K562 (cell line): ENCODE data around the gene DBH. TPM values are rescaled to one million over a fixed set of nuclear protein-coding genes. Genes with fewer than 3 reads are reported as not detected.

Experiments used
- ATAC-seq: fragments of 200-7000 bp; cut with Tn5 transposase; 3 replicates; pipeline ENCODE4 v1.9.1; 2020; ENCODE audit warnings: moderate library complexity
- BruUV-seq: library from RNA; stranded (reverse); fragments of 400-500 nt; replicated peaks from 2 replicates; lab custom pipeline; 2021; lab: Mats Ljungman, UMichigan
- CTCF ChIA-PET: fragments of 300-600 bp; formaldehyde crosslinking; extraction: SDS; loops from one replicate; lab custom pipeline; 2021; ENCODE audit warnings: low intra/inter-chr PET ratio; lab: Yijun Ruan, JAX
- POLR2A ChIA-PET: fragments of 300-600, 350-650 bp; sonication (Branson Sonifier 250); formaldehyde crosslinking; extraction: SDS; loops from one replicate; lab custom pipeline; 2021; ENCODE audit warnings: antibody characterized with exemption, inconsistent platforms; lab: Yijun Ruan, JAX
- DNase-seq, 4 experiments: peaks; one replicate each; pipeline versions ENCODE4 v3.0.0 to v3.0.0-alpha.2; 2011 to 2018; ENCODE audit warnings: low spot score in 3 of 4, mixed read lengths in 3 of 4; ENCODE audit errors: extremely low read depth in 1 of 4
- FAIRE-seq: peaks from 2 replicates; lab custom pipeline; 2011; peaks lifted over from hg19 to GRCh38; lab: Jason Lieb, UNC
- H2AFZ ChIP-seq: 2 replicates; pipeline ENCODE4 v1.6.0; 2011; ENCODE audit warnings: low read depth, low read length, control low read depth, inconsistent platforms
- H3K27ac ChIP-seq: fragments of 200-600 bp; 3 replicates; pipeline ENCODE4 v1.8.0; 2011; ENCODE audit warnings: low read depth, mild to moderate bottlenecking, control low read depth, inconsistent platforms, low read length, moderate library complexity, mixed read lengths; ENCODE audit errors: extremely low read depth
- H3K27me3 ChIP-seq, 2 experiments: fragments of 300-600 bp in 1 of 2; 2 replicates in 1 of 2; 3 replicates in 1 of 2; pipeline versions ENCODE4 v1.6.0 to v1.8.0; 2011; ENCODE audit warnings: inconsistent platforms in 2 of 2, low read length in 2 of 2, mild to moderate bottlenecking in 1 of 2, mixed read lengths in 1 of 2, moderate library complexity in 1 of 2; ENCODE audit not compliant: control insufficient read depth in 2 of 2, insufficient read depth in 2 of 2
- H3K36me3 ChIP-seq: fragments of 300-600 bp; 3 replicates; pipeline ENCODE4 v1.8.0; 2011; ENCODE audit warnings: mild to moderate bottlenecking, low read length, inconsistent platforms; ENCODE audit not compliant: control insufficient read depth, insufficient read depth
- H3K4me1 ChIP-seq, 2 experiments: fragments of 200-600 bp in 1 of 2; replicated peaks in 1 of 2; 2 replicates in 1 of 2; 3 replicates in 1 of 2; pipeline versions ENCODE4 v1.5.1 to v1.8.0; 2011; ENCODE audit warnings: inconsistent platforms in 2 of 2, low read length in 2 of 2, mild to moderate bottlenecking in 1 of 2, mixed read lengths in 1 of 2, moderate library complexity in 1 of 2; ENCODE audit not compliant: control insufficient read depth in 2 of 2, insufficient read depth in 2 of 2
- H3K4me2 ChIP-seq: 2 replicates; pipeline ENCODE4 v1.6.1; 2011; ENCODE audit warnings: low read length, control low read depth, inconsistent platforms, mixed read lengths; ENCODE audit not compliant: insufficient read depth
- H3K4me3 ChIP-seq: fragments of 200-600 bp; sonication (generic), shearing (Covaris generic); 2 replicates; pipeline ENCODE4 v1.5.1; 2016; ENCODE audit warnings: control low read depth, inconsistent platforms
- H3K79me2 ChIP-seq: fragments of 200-600 bp; 3 replicates; pipeline ENCODE4 v1.8.0; 2011; ENCODE audit warnings: low read length, inconsistent platforms; ENCODE audit not compliant: control insufficient read depth, insufficient read depth
- H3K9ac ChIP-seq, 2 experiments: 2 replicates each; pipeline versions ENCODE4 v1.6.0 to v1.6.1; 2011; ENCODE audit warnings: low read depth in 2 of 2, low read length in 2 of 2, control low read depth in 1 of 2, inconsistent platforms in 1 of 2, mild to moderate bottlenecking in 1 of 2, mixed read lengths in 1 of 2; ENCODE audit not compliant: insufficient read depth in 1 of 2
- H3K9me1 ChIP-seq: one replicate; pipeline ENCODE4 v1.6.0; 2011; ENCODE audit warnings: inconsistent platforms, mild to moderate bottlenecking, low read length, moderate library complexity; ENCODE audit not compliant: control insufficient read depth, insufficient read depth
- H3K9me3 ChIP-seq: replicated peaks from 2 replicates; pipeline ENCODE4 v1.5.1; 2011; ENCODE audit warnings: low read depth, low read length, inconsistent platforms; ENCODE audit not compliant: control insufficient read depth, insufficient read depth
- H4K20me1 ChIP-seq: replicated peaks from 2 replicates; pipeline ENCODE4 v1.6.1; 2011; ENCODE audit warnings: low read length, inconsistent platforms, mixed read lengths; ENCODE audit not compliant: control insufficient read depth, insufficient read depth
- DDX20 ChIP-seq: fragments of 450-650 bp; IDR thresholded peaks from 2 replicates; pipeline ENCODE4 v1.6.1; 2016; ENCODE audit warnings: missing genetic modification characterization, low read depth, mild to moderate bottlenecking, missing compliant biosample characterization, moderate library complexity
- FOXM1 ChIP-seq, 2 experiments: fragments of 450-650 bp in 1 of 2; sonication (generic) in 1 of 2; formaldehyde crosslinking in 1 of 2; IDR thresholded peaks; 2 replicates each; pipeline versions ENCODE4 v1.6.1 to v1.9.0; 2017 to 2022; ENCODE audit warnings: low read depth in 2 of 2, mild to moderate bottlenecking in 2 of 2, missing genetic modification reagents in 1 of 2, moderate library complexity in 1 of 2
- HDAC1 ChIP-seq, 2 experiments: fragments of 450-650 bp; IDR thresholded peaks; 2 replicates each; pipeline ENCODE4 v1.6.1; 2016 to 2017; ENCODE audit warnings: inconsistent platforms in 1 of 2, mild to moderate bottlenecking in 1 of 2, moderate library complexity in 1 of 2
- KLF1 ChIP-seq: fragments of 450-650 bp; IDR thresholded peaks from 2 replicates; pipeline ENCODE4 v1.6.1; 2016; ENCODE audit warnings: missing genetic modification characterization, missing compliant biosample characterization
- ZNF121 ChIP-seq: sonication (generic); formaldehyde crosslinking; conservative IDR thresholded peaks from 2 replicates; pipeline ENCODE4 v1.8.0; 2022; ENCODE audit warnings: missing genetic modification reagents
- WGBS: fragments of 100-300 bp; shearing (Covaris generic); methylation state at CpG from one replicate; pipeline ENCODE4 v1.1.6; 2016; ENCODE audit warnings: low coverage, mixed read lengths; ENCODE audit not compliant: insufficient coverage; ENCODE audit errors: missing lambda C conversion rate; 5-methylcytosine and 5-hydroxymethylcytosine counted together
- in situ Hi-C: fragments of 300-500 bp; cut with MboI; formaldehyde crosslinking; loops from 4 replicates; pipeline ENCODE4 v1.15.0; 2018; ENCODE audit warnings: inconsistent platforms, mixed read lengths
- intact Hi-C: fragments of 100-400 bp; cut with micrococcal nuclease; formaldehyde crosslinking; loops from 2 replicates; pipeline ENCODE4 v1.14.2; 2022
- polyA plus RNA-seq, 8 experiments: library from polyadenylated mRNA; depleted of rRNA in 4 of 8; stranded (reverse) in 5 of 8; unstranded in 3 of 8; fragments of >200 nt; fragmentation: Nextera tagmentation in 2 of 8; fragmentation: Illumina TruSeq in 1 of 8; extraction: Ambion mirVana in 2 of 8; extraction: Trizol in 1 of 8; gene quantifications; 2 replicates each; pipeline versions ENCODE4 v1.2.1 to v1.2.3, GENCODE V29; 2011 to 2014; ENCODE audit warnings: inconsistent platforms in 1 of 8, missing spikeins in 1 of 8
- total RNA-seq, 7 experiments: library from RNA; depleted of rRNA in 6 of 7; stranded (reverse); fragments of >200 nt in 6 of 7; fragmentation: Illumina TruSeq in 2 of 7; extraction: Trizol in 2 of 7; gene quantifications; 2 replicates each; pipeline versions ENCODE4 v1.2.1 to v1.2.3, GENCODE V29; 2011 to 2021; ENCODE audit warnings: low replicate concordance in 1 of 7
- TF ChIP-seq, protein P1 (sequence below): IDR thresholded peaks from 2 replicates; pipeline ENCODE4 v1.6.1; 2014; ENCODE audit warnings: antibody characterized with exemption
- TF ChIP-seq, protein P2 (sequence below): fragments of 450-650 bp; conservative IDR thresholded peaks from 2 replicates; pipeline ENCODE4 v1.6.1; 2016; ENCODE audit warnings: missing genetic modification characterization, low read depth, mild to moderate bottlenecking, control low read depth, missing compliant biosample characterization

The DBH gene
- total and polyA plus RNA-seq, 9 of the 15 experiments (the other 6 are each of a cell fraction or from before 2014, with no cell fraction given) = not detected

DNA sequence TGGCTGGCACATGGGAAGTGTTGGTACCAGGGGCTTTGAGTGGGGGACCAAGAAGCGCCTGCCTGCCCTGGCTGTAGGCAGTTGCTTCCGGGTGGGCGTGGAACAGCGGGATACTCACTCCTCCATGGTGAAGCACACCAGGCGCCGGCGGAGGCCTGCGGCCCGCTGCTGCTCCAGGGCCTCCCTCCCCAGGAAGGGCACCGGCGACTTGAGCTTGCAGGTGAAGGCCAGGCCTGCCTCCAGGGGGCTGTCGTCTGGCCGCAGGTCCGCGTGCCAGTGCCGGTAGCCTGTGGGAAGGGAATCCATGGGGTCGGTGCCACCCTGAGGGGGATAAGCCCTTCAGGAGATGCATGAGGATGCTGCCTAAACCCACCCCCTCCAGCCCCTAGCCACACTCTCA, 34.3 kb downstream of the DBH start:
- Histone ChIP-seq H3K4me3 (no peak overlapping the region), H3K9ac (no peak overlapping the region), H3K9me3 (no peaks in the 10 kb centered on the region), H3K36me3 (no peaks in the 10 kb centered on the region), H3K4me1 (no peaks in the 10 kb centered on the region; a peak in 1 of 5 replicates), H3K79me2 (no peaks in the 10 kb centered on the region), H3K27me3 (peaks cover 25 to 58% of the 10 kb centered on the region in 2 experiments; a peak in 4 of 5 replicates), H4K20me1 (peaks cover 6% of the 10 kb centered on the region; the same call in 1 of the 2 replicates), H3K27ac (no peak overlapping the region), H3K9me1 (no peaks in the 10 kb centered on the region), H2AFZ (no peak overlapping the region), H3K4me2 (no peak overlapping the region)
- ChIA-PET POLR2A (interaction anchor here (1.0 kb wide), 1 partner anchor 10 kb away, joined by 5 read pairs; no protein-coding TSS in a partner anchor), CTCF (no interaction called here)
- WGBS = 4% methylated on average over 15 of the region's 17 CpGs
- FAIRE-seq = no peak
- BruUV-seq = no TSS peak
- DNase-seq = no peak
- TF ChIP-seq KLF1 (tag) = no peak
- TF ChIP-seq, protein P1, sequence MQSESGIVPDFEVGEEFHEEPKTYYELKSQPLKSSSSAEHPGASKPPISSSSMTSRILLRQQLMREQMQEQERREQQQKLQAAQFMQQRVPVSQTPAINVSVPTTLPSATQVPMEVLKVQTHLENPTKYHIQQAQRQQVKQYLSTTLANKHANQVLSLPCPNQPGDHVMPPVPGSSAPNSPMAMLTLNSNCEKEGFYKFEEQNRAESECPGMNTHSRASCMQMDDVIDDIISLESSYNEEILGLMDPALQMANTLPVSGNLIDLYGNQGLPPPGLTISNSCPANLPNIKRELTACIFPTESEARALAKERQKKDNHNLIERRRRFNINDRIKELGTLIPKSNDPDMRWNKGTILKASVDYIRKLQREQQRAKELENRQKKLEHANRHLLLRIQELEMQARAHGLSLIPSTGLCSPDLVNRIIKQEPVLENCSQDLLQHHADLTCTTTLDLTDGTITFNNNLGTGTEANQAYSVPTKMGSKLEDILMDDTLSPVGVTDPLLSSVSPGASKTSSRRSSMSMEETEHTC = no peak
- no peak for TF ChIP-seq ZNF121 (CRISPR knock-in tag)
- TF ChIP-seq, protein P2, sequence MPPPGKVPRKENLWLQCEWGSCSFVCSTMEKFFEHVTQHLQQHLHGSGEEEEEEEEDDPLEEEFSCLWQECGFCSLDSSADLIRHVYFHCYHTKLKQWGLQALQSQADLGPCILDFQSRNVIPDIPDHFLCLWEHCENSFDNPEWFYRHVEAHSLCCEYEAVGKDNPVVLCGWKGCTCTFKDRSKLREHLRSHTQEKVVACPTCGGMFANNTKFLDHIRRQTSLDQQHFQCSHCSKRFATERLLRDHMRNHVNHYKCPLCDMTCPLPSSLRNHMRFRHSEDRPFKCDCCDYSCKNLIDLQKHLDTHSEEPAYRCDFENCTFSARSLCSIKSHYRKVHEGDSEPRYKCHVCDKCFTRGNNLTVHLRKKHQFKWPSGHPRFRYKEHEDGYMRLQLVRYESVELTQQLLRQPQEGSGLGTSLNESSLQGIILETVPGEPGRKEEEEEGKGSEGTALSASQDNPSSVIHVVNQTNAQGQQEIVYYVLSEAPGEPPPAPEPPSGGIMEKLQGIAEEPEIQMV (tag) = no peak
- no peak for TF ChIP-seq DDX20 (tag)
- no peak for TF ChIP-seq FOXM1 (IDR thresholded peaks at IDR 0.05; ENCODE audit: low read depth)
- no peak for TF ChIP-seq FOXM1 (CRISPR knock-in tag; IDR thresholded peaks at IDR 0.05; ENCODE audit: low read depth)
- TF ChIP-seq HDAC1 (IDR thresholded peaks at IDR 0.05) = no peak
- in situ Hi-C loops (no loop called here), intact Hi-C loops (no loop called here)
- no peak for ATAC-seq
